Jurkat, Clone E6-1 (cell line): ENCODE measurements around the gene FBXL2.
"Not testable (repeated sequence)": the region's sequence is repeated elsewhere in the genome, so short reads cannot be mapped to it uniquely, and the experiment has no call there.

Experiments used
- DNase-seq: peaks from one replicate; pipeline ENCODE4 v3.0.0-alpha.2; 2011; ENCODE audit warnings: low read depth, low spot score
- H3K4me3 ChIP-seq: 2 replicates; pipeline ENCODE4 v1.5.1; 2011; ENCODE audit warnings: mild to moderate bottlenecking, low read length, control low read depth, moderate library complexity

The FBXL2 gene

GRCh38 chr3:33313331-33313730, 36.1 kb downstream of the FBXL2 start:
- no peak overlapping the region for H3K4me3 ChIP-seq
- no peak for DNase-seq

- no peak overlapping the region for H3K4me3 ChIP-seq
- no peak for DNase-seq
These were observed 37.8 kb downstream of the FBXL2 start for GRCh38 chr3:33314993-33315392.

- DNase-seq, result no peak
- H3K4me3 ChIP-seq, result no peak overlapping the region
These were observed 38.6 kb downstream of the FBXL2 start for GRCh38 chr3:33315826-33316225.

- DNase-seq, result no peak
- H3K4me3 ChIP-seq, result no peak overlapping the region
These were observed 40.9 kb downstream of the FBXL2 start for GRCh38 chr3:33317963-33318709.

GRCh38 chr3:33318710-33319380, 41.6 kb downstream of the FBXL2 start:
- H3K4me3 ChIP-seq, result no peak overlapping the region
- no peak for DNase-seq

- H3K4me3 ChIP-seq, result no peak overlapping the region
- no peak for DNase-seq
These were observed 45.2 kb downstream of the FBXL2 start for GRCh38 chr3:33322412-33322811.

GRCh38 chr3:33331414-33331813, 54.2 kb downstream of the FBXL2 start:
- no peak for DNase-seq
- H3K4me3 ChIP-seq, result no peak overlapping the region

GRCh38 chr3:33334364-33334763, 57.1 kb downstream of the FBXL2 start:
- H3K4me3 ChIP-seq, result no peak overlapping the region
- no peak for DNase-seq

- not testable (repeated sequence) for H3K4me3 ChIP-seq, DNase-seq
These were observed 61.8 kb downstream of the FBXL2 start for GRCh38 chr3:33338936-33339465.

GRCh38 chr3:33339758-33340157, 62.5 kb downstream of the FBXL2 start:
- no peak overlapping the region for H3K4me3 ChIP-seq
- no peak for DNase-seq

- H3K4me3 ChIP-seq, result no peak overlapping the region
- DNase-seq, result no peak
These were observed 78.4 kb downstream of the FBXL2 start for GRCh38 chr3:33355611-33356010.

- no peak overlapping the region for H3K4me3 ChIP-seq
These were observed 81.0 kb downstream of the FBXL2 start for GRCh38 chr3:33358172-33358781.

GRCh38 chr3:33360136-33360825, 83.0 kb downstream of the FBXL2 start:
- DNase-seq, result no peak
- H3K4me3 ChIP-seq, result no peak overlapping the region

More at GRCh38 chr3:33358172-33358781, 81.0 kb downstream of the FBXL2 start:
- no peak for DNase-seq

GRCh38 chr3:33363113-33363800, 86.0 kb downstream of the FBXL2 start:
- no peak for DNase-seq
- H3K4me3 ChIP-seq, result no peak overlapping the region

- H3K4me3 ChIP-seq, result no peak overlapping the region
- peak; percentile 68 for DNase-seq
These were observed 86.8 kb downstream of the FBXL2 start for GRCh38 chr3:33364060-33364459.

GRCh38 chr3:33364531-33365128, 87.4 kb downstream of the FBXL2 start:
- no peak overlapping the region for H3K4me3 ChIP-seq
- DNase-seq, result no peak

- H3K4me3 ChIP-seq, result no peak overlapping the region
- DNase-seq, result peak; percentile 50
These were observed 95.2 kb downstream of the FBXL2 start for GRCh38 chr3:33372218-33373081.

- no peak for DNase-seq
- no peak overlapping the region for H3K4me3 ChIP-seq
These were observed 95.8 kb downstream of the FBXL2 start for GRCh38 chr3:33373082-33373437.
